Neural progenitor cell (in vitro differentiated cells): ENCODE data around the gene SLC1A6.

Source experiments
- EZH2 ChIP-seq: fragments of 200-600 bp; sonication (generic); IDR thresholded peaks from 2 replicates; pipeline ENCODE4 v1.6.1; 2017; ENCODE audit warnings: antibody characterized with exemption, mild to moderate bottlenecking, moderate library complexity
- EZH2phosphoT487 ChIP-seq: fragments of 200-600 bp; sonication (generic); IDR thresholded peaks from 2 replicates; pipeline ENCODE4 v1.6.1; 2017; ENCODE audit warnings: antibody characterized with exemption
- TF ChIP-seq, protein P1 (sequence below): fragments of 200-600 bp; sonication (generic); IDR thresholded peaks from 2 replicates; pipeline ENCODE4 v1.5.1; 2017; ENCODE audit warnings: antibody characterized with exemption, mild to moderate bottlenecking

DNA sequence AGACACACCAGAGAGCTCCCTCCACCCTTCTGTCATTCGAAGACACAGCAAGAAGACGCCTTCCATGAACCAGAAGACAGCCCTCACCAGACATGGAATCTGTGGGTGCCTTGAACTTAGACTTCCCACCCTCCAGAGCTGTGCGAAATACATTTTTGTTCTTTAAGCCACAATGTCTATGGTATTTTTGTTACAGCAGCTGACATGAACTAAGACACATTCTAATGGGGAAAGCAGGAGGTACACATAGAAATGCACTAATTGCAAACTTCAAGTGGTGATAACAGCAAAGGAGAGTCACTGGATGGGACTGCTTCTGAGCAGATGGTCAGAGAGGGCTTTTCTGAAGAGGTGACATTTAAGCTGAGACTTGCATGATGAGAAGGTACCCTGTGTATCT, 22.2 kb downstream of the SLC1A6 start:
- TF ChIP-seq, protein P1, sequence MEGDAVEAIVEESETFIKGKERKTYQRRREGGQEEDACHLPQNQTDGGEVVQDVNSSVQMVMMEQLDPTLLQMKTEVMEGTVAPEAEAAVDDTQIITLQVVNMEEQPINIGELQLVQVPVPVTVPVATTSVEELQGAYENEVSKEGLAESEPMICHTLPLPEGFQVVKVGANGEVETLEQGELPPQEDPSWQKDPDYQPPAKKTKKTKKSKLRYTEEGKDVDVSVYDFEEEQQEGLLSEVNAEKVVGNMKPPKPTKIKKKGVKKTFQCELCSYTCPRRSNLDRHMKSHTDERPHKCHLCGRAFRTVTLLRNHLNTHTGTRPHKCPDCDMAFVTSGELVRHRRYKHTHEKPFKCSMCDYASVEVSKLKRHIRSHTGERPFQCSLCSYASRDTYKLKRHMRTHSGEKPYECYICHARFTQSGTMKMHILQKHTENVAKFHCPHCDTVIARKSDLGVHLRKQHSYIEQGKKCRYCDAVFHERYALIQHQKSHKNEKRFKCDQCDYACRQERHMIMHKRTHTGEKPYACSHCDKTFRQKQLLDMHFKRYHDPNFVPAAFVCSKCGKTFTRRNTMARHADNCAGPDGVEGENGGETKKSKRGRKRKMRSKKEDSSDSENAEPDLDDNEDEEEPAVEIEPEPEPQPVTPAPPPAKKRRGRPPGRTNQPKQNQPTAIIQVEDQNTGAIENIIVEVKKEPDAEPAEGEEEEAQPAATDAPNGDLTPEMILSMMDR, result no peak
- TF ChIP-seq EZH2phosphoT487 (no peak), EZH2 (no peak)
